Suppressor macrophage treated with lipopolysaccharide for 4 hours (primary cell): Measurements from ENCODE around the gene TMEM108.

Experiments used
- DNase-seq: peaks from one replicate; pipeline ENCODE4 v3.0.0-alpha.2; 2020

The TMEM108 gene

DNA sequence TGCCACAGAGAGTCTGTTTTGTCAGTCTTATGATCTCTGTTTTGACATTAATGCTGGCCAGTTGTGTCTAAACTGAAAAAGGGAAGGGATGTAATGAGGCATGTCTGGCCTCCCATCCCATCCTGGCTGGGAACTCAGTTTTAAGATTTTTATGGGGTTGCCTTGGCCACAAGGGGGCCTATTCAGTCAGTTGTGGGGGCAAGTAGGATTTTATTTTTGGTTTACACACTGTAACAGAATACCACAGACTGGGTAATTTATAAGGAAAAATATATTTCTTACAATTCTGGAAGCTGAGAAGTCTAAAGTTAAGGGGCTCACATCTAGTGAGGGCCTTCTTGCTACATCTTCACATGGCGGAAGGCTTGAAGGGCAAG, 129.8 kb downstream of the TMEM108 start:
- DNase-seq = no peak

DNA sequence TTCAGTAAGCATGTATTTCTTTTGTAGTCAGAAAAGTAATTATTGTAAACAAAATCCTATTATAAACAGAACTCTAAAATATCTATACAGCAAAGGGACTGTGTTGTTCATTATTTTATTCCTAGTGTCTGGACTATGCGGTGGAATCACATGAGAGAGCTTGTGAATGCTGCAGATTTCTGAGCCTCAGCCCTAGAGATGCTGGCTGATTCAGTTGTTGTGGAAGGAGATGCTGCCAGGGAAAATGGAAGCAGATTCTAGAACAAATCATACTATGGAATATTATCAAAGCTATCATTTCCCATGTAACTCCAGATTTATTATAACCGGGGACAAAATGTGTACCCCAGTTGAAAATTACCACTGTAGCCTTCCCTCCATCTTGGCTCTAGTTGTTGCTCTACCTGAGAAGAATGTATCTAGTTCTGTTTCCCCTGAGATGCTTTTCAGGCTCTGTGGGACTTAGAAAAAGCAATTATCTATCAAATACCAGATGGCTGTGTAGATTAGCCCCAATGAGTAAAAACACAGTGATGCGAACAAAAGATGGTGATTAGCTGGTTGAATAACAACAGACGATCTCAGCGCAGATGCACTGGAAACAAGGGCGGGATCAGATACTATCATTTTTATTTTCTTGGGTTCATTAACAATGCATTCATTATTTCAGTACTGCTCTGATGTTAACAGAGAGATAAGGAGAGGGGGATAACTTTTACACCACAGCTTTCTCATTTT, 131.3 kb downstream of the TMEM108 start:
- DNase-seq = no peak

DNA sequence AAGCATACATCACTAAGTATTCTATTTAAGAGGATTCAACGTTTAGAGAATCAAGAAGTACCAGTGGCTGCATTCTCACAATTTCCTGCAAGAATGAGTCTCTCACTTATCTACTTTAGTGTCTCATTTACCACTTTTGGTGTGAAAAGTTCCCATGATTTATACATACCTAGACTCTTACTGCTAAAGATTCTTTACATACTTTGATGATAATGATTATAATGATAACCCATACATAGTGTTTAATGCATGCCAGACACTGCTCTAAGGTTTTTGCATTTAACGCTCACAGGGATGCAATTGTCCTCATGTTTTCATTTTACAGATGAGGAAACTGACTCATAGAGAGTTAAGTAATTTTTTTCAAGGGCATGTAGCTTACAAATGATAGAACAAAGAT, 133.6 kb downstream of the TMEM108 start:
- no peak for DNase-seq

DNA sequence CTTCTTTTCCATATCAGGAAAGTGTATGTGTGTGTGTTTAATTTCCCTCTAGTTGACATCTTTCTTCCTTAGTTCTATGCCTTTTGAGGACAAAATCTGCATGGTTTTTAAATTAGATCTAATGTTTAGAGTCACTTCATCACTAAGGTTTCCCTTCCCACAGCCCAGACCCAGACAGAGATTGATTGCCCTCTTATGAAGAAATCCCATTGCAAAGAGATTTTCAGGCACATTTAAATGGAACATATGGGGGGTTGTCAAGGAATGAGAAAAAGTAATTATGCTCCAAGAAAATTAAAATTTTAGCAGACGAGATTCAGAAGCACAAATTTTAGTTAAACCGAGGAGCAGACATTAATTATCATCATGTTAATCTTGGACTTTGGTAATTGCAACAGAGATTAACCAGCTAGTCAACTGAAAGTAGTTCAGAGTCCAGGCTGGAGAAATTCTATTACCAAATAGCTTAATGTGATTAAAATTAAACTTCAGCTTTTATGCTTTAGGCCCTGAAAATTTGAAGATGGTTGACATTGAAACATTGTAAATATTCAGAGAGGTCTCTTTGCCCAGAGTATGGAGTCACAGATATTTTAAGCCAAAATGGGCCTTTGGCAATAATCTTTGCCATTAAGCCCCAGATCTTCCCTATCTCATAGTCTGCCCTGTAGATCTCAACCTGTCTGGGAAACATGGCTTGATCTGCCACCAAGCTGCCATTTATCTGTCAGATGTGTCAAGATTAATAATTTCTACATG, 143.4 kb downstream of the TMEM108 start:
- no peak for DNase-seq

DNA sequence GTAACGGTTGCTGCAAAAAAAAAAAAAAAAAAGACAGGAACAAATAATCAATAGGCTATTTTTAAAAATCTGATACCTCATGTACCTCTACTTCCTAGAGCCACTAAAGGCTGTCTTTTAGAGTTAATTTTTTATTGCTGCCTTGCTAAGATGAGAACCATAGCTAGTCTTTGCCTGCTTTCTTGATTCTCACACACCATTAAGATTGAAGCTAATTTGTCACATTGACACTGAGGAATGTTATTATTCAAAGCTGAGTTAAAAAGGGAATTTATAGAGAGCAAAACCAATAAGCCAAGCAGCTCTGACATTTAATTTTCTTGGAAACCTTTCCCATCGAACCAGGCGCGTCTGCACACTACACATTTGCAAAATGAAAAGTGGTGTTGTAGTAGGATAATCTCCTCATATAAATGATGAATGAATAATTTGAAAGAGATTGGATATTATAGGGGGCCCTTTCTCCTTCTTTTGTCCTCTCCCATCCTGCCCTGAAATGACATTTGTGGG, 149.7 kb downstream of the TMEM108 start:
- no peak for DNase-seq

DNA sequence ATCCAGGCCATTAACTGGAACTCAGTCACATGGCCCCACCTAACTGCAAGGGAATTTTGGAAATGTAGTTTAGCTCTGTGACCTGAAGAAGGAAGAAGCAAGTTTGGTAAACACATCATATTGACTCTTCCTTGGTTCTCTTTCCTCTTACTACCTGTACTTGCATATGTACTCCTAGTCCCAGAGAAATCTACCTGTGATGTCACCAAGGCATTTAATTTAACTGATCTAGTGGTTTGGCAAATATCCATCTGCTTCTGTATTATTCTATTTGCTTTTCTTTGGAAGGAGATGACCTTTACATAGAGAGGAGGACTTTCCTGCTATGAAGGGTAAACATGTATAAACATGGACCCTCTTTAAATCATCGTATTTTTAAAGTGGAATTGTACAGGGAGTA, 150.8 kb downstream of the TMEM108 start:
- DNase-seq = no peak

DNA sequence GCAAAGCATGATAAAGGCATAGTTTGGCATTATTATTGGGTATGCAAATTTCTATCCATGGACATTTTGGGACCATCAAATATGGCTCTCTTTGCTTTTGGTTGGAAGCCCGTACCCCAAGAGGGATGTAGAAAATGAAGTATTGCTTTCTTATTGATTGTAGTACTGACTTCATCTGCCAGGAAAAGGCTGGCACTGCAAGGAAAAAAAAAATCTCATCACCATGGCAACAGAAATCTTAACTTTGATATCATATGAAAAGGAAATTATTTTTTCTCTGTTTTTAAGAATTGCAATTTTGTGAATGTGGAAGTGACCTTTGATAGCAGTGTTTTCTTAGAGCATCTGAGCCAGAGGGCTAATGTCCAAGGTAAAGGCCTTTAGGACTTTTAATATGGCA, 151.7 kb downstream of the TMEM108 start:
- no peak for DNase-seq

DNA sequence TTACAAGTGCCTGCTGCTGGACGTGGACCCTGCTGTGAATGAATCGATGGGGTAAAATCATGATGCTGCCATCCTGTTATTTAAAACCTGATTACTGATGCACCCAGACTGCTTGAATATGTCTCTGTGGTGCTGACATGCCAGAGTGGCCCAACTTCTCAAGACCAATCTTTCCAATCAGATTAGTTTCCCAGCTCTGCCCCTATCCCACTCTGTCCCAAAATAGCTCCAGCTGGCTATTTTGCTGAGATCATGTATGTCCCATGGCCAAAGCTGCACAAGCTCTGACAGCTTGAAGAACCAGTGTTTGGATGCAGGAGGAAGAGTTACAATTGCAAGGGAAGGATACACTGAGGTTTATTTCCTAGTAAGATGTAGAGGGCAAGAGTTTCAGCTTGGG, 153.6 kb downstream of the TMEM108 start:
- no peak for DNase-seq

DNA sequence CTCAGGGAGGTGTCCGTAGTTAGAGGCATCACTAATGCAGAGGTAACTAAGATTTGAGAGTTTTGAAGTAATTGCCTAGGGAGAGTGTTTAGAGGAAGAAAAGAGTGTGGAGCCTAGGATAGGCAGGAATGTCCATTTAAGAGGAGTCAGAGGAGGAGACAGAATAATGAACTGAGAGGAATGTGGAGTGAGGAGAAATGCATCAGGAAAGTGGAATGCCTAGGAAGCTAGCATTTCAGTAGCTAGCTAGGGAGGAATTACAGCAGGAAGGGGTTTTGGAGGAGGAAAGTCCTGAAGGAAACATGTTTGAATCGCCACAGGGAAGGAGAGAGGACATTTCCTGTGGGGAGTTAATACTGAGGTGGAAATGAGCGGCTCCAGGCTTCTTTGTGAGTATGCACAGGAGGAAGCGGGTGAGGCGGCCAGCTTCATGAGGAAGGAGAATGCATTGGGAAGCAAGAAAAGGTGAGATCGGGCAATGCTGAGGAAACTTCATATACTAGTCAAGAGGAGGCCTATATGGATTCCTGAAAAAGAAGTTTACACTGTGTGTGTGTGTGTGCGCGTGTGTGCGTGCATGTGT, 154.3 kb downstream of the TMEM108 start:
- DNase-seq = no peak

DNA sequence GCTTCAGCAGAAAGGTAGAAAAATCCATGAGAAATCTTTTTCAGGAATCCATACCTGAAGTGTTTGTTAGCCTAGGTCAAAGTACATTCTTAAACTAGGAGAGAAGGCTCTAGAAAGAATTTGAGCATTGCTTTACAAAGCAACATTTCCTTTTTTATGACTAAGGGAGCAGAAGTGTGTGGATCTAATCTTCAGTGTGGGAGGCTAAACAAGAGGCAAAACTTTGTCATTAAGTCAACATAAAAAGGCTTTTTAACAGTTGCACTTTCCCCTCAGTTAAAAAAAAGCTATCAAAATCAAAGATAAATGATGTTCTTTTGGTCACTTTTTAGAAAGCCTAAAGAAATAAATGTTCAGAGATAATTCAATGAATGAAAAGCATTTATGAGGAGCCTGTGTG, 154.8 kb downstream of the TMEM108 start:
- no peak for DNase-seq

DNA sequence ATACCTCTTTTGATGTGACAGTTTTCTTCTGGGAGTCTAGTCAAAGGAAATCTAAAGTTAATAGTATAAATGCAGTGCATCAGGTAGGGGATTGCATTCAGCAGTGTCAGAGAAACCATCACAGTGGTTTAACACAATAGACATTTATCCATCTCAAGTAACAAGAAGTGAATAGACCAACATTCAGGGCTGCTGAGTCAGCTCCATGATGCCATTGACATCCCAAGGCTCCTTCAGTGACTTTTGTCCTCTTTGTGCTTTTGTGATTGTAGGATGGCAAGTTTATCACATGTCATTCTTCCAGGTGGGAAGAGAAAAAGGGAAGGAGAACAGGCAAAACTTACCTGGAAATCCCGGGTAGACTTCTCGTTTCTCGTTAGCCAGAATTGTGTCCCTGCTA, 158.3 kb downstream of the TMEM108 start:
- no peak for DNase-seq

DNA sequence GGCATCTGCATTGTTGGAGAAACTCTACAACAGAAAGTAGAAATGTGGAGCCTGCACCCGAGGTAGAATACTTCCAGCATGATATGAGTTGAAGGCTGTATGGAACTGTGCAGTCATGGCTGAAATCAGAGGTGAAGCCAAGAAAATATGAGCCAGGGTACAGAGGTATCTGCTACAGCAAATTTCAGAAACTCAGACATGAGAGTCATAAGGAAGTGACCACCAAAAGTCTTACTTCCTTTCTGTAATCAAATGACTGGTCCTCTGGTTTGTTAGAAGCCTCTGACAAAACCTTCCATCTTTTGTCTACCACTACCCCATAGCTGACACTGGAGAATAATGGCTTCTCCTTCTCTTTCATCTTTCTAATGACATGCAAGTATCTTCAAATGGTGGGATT, 159.4 kb downstream of the TMEM108 start:
- no peak for DNase-seq

DNA sequence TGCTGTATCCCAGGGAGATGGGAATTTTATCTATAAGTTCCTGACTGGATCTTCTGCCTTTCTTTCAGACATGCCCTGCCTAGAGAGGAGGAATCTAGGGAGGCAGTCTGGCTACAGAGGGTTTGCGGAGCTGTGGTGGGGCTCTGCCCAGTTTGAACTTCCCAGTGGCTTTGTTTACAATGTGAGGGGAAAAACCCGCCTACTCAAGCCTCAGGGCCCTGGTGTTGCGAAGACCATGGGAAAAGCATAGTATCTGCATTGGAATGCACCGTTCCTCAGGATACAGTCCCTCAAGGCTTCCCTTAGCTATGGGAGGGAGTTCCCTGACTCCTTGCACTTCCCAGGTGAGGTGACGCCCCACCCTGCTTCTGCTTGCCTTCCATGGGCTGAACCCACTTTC, 168.7 kb downstream of the TMEM108 start:
- DNase-seq = no peak

DNA sequence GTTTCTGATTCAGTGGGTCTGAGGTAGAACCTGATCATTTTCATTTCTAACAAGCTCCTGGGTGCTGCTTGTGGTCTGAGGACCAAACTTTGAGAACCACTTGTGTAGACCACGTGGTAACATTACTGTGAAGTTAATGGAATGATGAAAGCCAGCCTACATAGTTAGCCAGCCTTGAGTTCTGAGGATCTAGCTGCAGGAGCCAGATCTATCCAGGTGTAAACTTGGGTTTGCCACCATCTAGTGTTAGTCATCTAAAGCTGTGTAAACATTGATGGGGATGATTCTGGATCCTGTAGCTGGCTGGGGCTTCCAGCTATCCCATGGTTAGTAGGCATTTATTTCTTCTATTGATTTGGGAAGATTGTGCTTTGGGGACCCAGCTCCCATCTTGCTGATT, 170.0 kb downstream of the TMEM108 start:
- no peak for DNase-seq

DNA sequence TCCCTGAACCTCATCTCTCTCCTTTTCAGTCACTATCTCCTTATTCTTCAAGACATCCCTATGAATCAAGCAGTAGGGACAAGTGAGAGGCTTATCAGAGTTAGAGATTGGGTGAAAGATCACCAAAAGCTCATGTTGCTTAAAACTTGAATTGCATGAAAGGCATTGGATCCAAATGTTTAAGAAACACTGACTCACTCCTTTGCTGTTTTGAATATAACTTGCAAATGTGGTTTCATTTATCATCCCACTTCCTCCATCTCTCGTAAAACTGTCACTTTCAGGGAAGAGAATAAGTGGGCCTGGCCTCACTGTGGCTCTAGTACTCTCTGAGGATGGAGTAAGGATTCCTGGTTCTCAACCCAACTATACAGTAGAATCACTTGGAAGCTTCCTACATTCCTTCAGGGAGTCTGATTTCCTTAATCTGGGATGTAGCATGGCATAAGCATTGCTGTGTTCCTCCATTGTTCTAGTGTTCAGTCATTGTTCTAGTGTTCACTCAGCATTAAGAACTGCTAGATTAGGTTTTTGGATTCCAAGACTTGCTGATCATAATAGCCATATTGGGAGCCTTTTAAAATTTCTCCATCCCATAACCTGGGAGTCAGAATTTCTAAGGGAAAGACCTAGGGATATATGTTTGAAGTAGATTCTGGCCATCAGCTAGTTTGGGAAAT, 171.8 kb downstream of the TMEM108 start:
- peak; percentile 71 for DNase-seq

DNA sequence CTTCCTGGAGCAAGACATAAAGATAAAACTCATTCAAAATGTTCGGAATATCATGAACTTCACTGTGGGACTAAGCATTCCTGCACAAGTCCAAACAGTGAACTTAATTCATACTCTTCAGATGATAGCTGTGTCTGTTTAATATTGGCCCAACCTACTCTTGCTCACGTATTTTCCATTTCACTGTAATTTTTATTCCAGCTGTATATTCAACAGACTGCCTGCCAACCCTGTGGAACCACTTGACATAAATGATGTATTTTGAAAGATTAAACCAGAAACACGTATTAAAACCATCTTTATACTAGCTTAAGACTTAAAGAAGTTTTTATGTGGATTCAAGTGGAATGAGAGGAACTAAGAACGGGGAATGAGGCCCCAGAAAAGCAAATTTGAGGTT, 172.5 kb downstream of the TMEM108 start:
- DNase-seq = no peak

DNA sequence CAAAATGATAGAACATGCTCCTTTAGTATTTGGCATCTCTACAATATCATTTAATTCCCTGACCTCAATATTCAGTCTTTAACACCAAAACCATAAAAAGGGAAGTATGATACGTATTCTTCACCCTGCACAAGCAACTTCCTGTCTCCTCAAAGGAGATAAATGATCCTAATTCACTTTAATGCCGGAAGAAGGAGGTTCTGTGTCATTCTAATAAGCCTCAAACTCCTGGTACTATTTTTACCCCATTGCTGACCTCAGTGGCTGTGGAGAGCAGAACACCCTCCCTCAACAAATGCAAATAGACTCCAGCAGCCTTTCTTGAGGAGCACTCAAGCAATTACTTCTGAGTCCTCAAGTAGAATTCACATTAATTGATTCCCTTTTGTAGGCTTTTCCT, 173.3 kb downstream of the TMEM108 start:
- DNase-seq = peak; percentile 37

DNA sequence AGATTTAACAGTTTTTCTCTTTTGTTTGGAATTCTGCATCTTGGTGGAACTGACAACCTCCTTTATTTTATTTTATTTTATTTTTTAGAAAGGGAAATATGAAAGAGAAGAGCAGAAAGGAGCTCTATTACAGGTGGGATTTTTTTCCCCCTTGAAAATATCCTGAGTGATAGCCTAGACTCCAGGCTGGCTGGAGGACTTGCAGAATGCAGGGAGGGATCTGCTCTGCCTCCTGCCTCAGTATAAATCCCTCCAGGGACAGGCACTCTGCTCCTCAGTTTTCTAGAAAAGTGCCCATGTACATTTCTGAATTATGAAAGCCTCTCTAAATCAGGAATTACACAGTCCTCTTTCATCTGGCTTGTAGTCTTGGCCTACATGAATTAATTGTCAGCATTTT, 173.7 kb downstream of the TMEM108 start:
- no peak for DNase-seq

DNA sequence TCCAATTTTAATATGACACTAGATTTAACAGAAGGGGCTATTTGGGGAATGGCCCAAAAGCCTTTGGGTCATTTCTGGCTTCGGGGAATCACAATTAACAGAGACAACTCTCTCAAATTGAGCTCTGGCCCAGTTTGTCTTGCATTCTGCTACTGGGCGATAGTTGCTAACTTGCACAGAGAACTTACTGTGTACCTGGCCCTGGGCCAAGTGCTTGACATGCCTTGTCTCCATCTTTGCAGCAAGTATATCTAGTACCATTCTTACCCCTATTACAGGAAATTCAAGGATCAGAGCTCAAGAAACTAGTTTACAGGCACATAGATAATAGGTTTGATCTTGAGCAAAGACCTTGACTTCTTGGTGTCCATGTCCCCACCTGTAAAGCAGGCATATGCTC, 175.7 kb downstream of the TMEM108 start:
- DNase-seq = no peak

DNA sequence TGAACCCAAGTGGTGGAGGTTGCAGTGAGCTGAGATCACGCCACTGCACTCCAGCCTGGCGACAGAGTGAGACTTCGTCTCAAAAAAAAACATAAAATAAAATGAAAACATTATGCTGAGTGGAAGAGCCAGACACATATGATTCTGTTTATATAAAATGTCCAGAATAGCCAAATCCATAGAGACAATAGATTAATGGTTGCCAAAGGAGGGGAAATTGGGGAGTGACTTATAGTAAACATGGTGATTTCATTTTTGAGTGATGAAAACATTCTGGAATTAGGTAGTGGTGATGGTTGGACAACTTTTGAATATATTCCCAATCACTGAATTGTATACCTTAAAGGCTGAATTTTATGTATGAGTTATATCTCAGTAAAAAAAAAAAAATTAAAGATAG, 189.6 kb downstream of the TMEM108 start:
- no peak for DNase-seq

DNA sequence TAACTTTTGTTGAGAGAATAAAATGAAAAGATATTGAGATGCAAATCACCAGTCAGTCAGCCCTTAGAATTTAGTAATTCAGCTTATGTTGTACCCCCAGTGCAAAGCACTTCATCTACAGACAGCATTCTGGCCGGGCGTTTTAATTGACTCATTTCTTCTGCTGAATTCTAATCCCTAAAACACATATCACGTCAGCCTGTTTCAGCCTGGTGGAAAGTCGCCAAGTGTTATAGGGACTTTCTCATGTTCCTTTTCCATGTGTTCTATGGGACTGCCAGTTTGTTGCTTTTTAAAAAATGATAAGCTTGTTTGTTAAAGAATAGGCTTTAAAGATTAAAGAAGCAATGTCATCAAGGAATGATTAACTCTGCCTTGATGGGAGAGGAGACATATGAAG, 192.0 kb downstream of the TMEM108 start:
- no peak for DNase-seq

DNA sequence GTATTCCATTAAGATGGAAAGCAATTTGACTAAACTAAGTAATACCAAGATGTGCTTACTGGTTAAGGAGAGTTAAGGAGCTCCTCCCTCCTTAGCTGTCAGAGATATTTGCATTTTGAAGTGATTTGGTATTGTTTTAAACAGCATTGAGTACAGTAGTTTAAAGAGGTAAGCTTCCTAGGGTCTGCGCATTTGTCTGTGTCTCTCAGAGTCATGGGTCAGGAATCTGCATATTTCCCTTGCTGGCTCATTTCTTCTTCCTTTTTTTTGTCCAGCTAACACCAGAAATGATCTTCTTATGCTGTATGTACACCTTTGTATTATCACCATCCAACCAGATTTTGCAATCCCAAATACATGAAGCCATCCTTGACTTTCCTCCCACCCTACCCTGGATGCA, 198.7 kb downstream of the TMEM108 start:
- no peak for DNase-seq

DNA sequence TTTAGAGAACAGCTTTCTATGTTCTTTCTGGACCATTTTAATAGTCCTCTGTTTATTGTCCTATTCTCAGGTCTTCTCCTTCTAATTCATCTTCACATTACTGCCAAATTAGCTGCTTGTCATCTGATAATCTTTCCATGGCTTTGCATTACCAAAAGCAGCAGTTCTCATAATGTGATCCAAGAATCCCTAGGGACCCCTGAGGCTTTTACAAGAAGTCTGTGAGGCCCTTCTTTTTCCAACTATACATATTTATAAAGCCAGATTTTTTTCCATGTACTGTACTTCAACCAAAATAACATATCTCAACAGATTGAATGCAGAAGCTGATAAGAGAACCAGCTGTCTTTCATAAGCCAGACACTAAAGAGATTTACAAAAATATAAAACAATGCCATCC, 199.2 kb downstream of the TMEM108 start:
- no peak for DNase-seq

DNA sequence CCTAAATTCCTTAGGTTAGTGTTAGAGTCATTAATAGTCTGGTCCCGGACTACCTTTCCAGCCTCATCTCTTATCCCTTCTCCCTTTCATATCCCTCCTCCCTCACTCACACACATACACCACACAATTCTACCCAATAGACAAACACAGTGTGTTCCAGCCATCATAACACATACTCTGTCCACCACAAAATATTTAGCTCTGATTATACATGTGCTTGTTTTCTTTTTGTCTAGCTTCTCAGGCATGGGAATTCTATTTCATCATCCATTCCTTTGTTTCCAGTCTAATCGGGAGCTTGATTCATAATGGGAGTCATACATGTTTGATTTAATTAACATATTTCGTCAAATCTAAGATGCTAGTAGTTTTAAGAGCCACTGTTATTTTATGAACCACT, 199.8 kb downstream of the TMEM108 start:
- DNase-seq = no peak
